ENCODE measurements around the gene SCD5. TPM values are rescaled to one million over a fixed set of nuclear protein-coding genes. Genes with fewer than 3 reads are reported as not detected.

The SCD5 gene
- polyA plus RNA-seq, 1 donor from 2014 or later = 212 TPM

DNA sequence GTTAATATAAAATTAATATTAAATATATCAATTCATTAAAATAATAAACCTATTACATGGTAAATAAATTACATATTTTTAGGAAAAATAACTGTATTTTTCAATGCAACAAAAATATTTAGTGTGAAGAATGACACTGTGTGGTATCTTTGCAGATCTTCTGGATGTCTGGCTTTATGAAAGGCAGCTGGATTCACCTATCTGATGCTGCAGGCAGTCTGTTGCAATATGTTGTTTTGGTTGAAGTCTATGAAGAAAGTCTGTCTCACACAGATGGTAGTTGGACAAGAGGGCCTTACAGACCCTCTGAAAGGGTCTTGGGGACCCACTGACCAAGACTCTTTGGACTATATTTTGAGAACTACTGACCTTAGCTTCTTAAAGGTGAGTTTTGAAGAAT is 147.7 kb downstream of the SCD5 start:
- Histone ChIP-seq H3K27ac (ENCODE audit: low read length) (no peak overlapping the region), H3K4me2 (ENCODE audit: low read length) (no peak overlapping the region), H3F3A (ENCODE audit: insufficient read depth, low read length, poor library complexity, severe bottlenecking) (no peaks in the 10 kb centered on the region), H3K4me3 (ENCODE audit: low read length) (no peak overlapping the region), H3K9ac (ENCODE audit: low read length) (no peak overlapping the region), H2AFZ (ENCODE audit: low read depth, low read length) (no peak overlapping the region), H3K9me2 (ENCODE audit: insufficient read depth, low read length) (no peaks in the 10 kb centered on the region), H4K20me1 (ENCODE audit: insufficient read depth) (no peaks in the 10 kb centered on the region), H3K9me3 (ENCODE audit: low read length) (no peaks in the 10 kb centered on the region), H3K27me3 (ENCODE audit: insufficient read depth, low read depth, low read length) (no peaks in the 10 kb centered on the region), H3K36me3 (ENCODE audit: insufficient read depth, low read length) (no peaks in the 10 kb centered on the region), H3K79me2 (replicated peaks; ENCODE audit: insufficient read depth, low read length) (no peaks in the 10 kb centered on the region)
- no peak for TF ChIP-seq MXI1 (conservative IDR thresholded peaks at IDR 0.05; ENCODE audit: poor library complexity, severe bottlenecking)
- TF ChIP-seq, protein P1, sequence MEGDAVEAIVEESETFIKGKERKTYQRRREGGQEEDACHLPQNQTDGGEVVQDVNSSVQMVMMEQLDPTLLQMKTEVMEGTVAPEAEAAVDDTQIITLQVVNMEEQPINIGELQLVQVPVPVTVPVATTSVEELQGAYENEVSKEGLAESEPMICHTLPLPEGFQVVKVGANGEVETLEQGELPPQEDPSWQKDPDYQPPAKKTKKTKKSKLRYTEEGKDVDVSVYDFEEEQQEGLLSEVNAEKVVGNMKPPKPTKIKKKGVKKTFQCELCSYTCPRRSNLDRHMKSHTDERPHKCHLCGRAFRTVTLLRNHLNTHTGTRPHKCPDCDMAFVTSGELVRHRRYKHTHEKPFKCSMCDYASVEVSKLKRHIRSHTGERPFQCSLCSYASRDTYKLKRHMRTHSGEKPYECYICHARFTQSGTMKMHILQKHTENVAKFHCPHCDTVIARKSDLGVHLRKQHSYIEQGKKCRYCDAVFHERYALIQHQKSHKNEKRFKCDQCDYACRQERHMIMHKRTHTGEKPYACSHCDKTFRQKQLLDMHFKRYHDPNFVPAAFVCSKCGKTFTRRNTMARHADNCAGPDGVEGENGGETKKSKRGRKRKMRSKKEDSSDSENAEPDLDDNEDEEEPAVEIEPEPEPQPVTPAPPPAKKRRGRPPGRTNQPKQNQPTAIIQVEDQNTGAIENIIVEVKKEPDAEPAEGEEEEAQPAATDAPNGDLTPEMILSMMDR (IDR thresholded peaks at IDR 0.05; ENCODE audit: poor library complexity, severe bottlenecking) = no peak
- no peak for TF ChIP-seq SMC3 (conservative IDR thresholded peaks at IDR 0.05; ENCODE audit: poor library complexity)
- TF ChIP-seq TAF1 (IDR thresholded peaks at IDR 0.05; ENCODE audit: low read depth) = no peak
- TF ChIP-seq, protein P2, sequence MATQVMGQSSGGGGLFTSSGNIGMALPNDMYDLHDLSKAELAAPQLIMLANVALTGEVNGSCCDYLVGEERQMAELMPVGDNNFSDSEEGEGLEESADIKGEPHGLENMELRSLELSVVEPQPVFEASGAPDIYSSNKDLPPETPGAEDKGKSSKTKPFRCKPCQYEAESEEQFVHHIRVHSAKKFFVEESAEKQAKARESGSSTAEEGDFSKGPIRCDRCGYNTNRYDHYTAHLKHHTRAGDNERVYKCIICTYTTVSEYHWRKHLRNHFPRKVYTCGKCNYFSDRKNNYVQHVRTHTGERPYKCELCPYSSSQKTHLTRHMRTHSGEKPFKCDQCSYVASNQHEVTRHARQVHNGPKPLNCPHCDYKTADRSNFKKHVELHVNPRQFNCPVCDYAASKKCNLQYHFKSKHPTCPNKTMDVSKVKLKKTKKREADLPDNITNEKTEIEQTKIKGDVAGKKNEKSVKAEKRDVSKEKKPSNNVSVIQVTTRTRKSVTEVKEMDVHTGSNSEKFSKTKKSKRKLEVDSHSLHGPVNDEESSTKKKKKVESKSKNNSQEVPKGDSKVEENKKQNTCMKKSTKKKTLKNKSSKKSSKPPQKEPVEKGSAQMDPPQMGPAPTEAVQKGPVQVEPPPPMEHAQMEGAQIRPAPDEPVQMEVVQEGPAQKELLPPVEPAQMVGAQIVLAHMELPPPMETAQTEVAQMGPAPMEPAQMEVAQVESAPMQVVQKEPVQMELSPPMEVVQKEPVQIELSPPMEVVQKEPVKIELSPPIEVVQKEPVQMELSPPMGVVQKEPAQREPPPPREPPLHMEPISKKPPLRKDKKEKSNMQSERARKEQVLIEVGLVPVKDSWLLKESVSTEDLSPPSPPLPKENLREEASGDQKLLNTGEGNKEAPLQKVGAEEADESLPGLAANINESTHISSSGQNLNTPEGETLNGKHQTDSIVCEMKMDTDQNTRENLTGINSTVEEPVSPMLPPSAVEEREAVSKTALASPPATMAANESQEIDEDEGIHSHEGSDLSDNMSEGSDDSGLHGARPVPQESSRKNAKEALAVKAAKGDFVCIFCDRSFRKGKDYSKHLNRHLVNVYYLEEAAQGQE (IDR thresholded peaks at IDR 0.05; ENCODE audit: borderline replicate concordance) = no peak
- TF ChIP-seq EZH2 (IDR thresholded peaks at IDR 0.05; ENCODE audit: borderline replicate concordance, insufficient read depth, low read length, poor library complexity, severe bottlenecking) = no peak
- TF ChIP-seq EP300 (conservative IDR thresholded peaks at IDR 0.05; ENCODE audit: poor library complexity, severe bottlenecking) = no peak
- TF ChIP-seq POLR2AphosphoS5 (IDR thresholded peaks at IDR 0.05) = no peak
- no peak for TF ChIP-seq RAD21 (conservative IDR thresholded peaks at IDR 0.05)

DNA sequence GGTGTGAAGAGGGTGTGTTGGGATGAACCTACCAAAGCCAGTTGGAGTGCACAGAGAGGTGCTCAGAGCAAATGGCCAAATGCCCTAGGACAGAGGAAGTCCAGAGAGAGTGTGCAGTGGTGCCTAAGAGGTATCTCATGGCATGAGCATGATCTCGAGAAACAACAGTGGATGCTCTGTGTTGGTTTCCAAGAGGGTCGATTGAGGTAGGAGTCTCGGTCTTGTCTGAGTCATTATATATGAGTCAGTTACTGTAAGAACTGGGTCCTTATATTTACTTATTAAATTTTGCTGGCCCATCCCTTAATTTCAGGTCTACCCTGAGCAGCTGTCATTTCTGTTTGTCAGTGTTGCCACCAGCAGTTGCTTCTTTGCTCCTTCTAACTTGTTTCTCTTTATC is 150.2 kb downstream of the SCD5 start:
- H3K9me2 ChIP-seq (ENCODE audit: insufficient read depth, low read length) = no peaks in the 10 kb centered on the region
- H3K27ac ChIP-seq (ENCODE audit: low read length) = no peak overlapping the region
- H3K9me3 ChIP-seq (ENCODE audit: low read length) = no peaks in the 10 kb centered on the region
- H3K4me3 ChIP-seq (ENCODE audit: low read length) = no peak overlapping the region
- no peaks in the 10 kb centered on the region for H3K27me3 ChIP-seq (ENCODE audit: insufficient read depth, low read depth, low read length)
- H3K36me3 ChIP-seq (ENCODE audit: insufficient read depth, low read length) = no peaks in the 10 kb centered on the region
- H4K20me1 ChIP-seq (ENCODE audit: insufficient read depth) = no peaks in the 10 kb centered on the region
- H2AFZ ChIP-seq (ENCODE audit: low read depth, low read length) = no peak overlapping the region
- H3K79me2 ChIP-seq (replicated peaks; ENCODE audit: insufficient read depth, low read length) = no peaks in the 10 kb centered on the region
- TF ChIP-seq MXI1 (conservative IDR thresholded peaks at IDR 0.05; ENCODE audit: poor library complexity, severe bottlenecking) (no peak), RAD21 (conservative IDR thresholded peaks at IDR 0.05) (no peak), POLR2AphosphoS5 (IDR thresholded peaks at IDR 0.05) (no peak), TAF1 (IDR thresholded peaks at IDR 0.05; ENCODE audit: low read depth) (no peak), EP300 (conservative IDR thresholded peaks at IDR 0.05; ENCODE audit: poor library complexity, severe bottlenecking) (no peak), EZH2 (IDR thresholded peaks at IDR 0.05; ENCODE audit: borderline replicate concordance, insufficient read depth, low read length, poor library complexity, severe bottlenecking) (no peak), SMC3 (conservative IDR thresholded peaks at IDR 0.05; ENCODE audit: poor library complexity) (no peak)
- TF ChIP-seq, protein P2 (IDR thresholded peaks at IDR 0.05; ENCODE audit: borderline replicate concordance) = no peak
- TF ChIP-seq, protein P1 (IDR thresholded peaks at IDR 0.05; ENCODE audit: poor library complexity, severe bottlenecking) = no peak
- H3F3A ChIP-seq (ENCODE audit: insufficient read depth, low read length, poor library complexity, severe bottlenecking) = no peaks in the 10 kb centered on the region
- no peak overlapping the region for H3K4me2 ChIP-seq (ENCODE audit: low read length)
- H3K9ac ChIP-seq (ENCODE audit: low read length) = no peak overlapping the region

Measured in neural cell (in vitro differentiated cells).